ENCODE measurements around the gene KMT2B.

The KMT2B gene

GRCh38 chr19:35738887-35739229 is 21.1 kb downstream of the KMT2B start:
- Histone ChIP-seq H3K79me2 (ENCODE audit: insufficient read depth, low read length) (no peaks in the 10 kb centered on the region), H3K36me3 (ENCODE audit: insufficient read depth, low read length) (peaks cover 23% of the 10 kb centered on the region; the same call in 1 of the 2 replicates), H3F3A (ENCODE audit: low read depth) (no peaks in the 10 kb centered on the region), H3K9ac (ENCODE audit: low read depth, low read length, poor library complexity, severe bottlenecking) (no peak overlapping the region), H3K4me1 (ENCODE audit: insufficient read depth, low read length, poor library complexity, severe bottlenecking) (peaks cover 7% of the 10 kb centered on the region), H3K9me3 (ENCODE audit: insufficient read depth, low read depth, low read length) (no peaks in the 10 kb centered on the region), H3K4me2 (ENCODE audit: low read depth, low read length, poor library complexity, severe bottlenecking) (no peak overlapping the region), H4K20me1 (ENCODE audit: insufficient read depth, low read length, poor library complexity, severe bottlenecking) (no peaks in the 10 kb centered on the region), H3K4me3 (ENCODE audit: low read length, poor library complexity, severe bottlenecking) (no peak overlapping the region), H3K9me2 (replicated peaks; ENCODE audit: low read depth, low read length) (no peaks in the 10 kb centered on the region), H2AFZ (ENCODE audit: low read length) (no peak overlapping the region), H3K27me3 (ENCODE audit: insufficient read depth, low read length, poor library complexity, severe bottlenecking) (no peaks in the 10 kb centered on the region)
- TF ChIP-seq CTCF (conservative IDR thresholded peaks at IDR 0.05; ENCODE audit: low read length) (no peak), EZH2phosphoT487 (IDR thresholded peaks at IDR 0.05; ENCODE audit: borderline replicate concordance) (no peak)

GRCh38 chr19:35739275-35740107 is 21.7 kb downstream of the KMT2B start:
- Histone ChIP-seq H4K20me1 (ENCODE audit: insufficient read depth, low read length, poor library complexity, severe bottlenecking) (no peaks in the 10 kb centered on the region), H3K9me3 (ENCODE audit: insufficient read depth, low read depth, low read length) (no peaks in the 10 kb centered on the region), H3F3A (ENCODE audit: low read depth) (no peaks in the 10 kb centered on the region), H3K9me2 (replicated peaks; ENCODE audit: low read depth, low read length) (no peaks in the 10 kb centered on the region), H3K36me3 (ENCODE audit: insufficient read depth, low read length) (peaks cover 23% of the 10 kb centered on the region; the same call in 1 of the 2 replicates), H3K4me1 (ENCODE audit: insufficient read depth, low read length, poor library complexity, severe bottlenecking) (peaks cover 7% of the 10 kb centered on the region), H3K4me2 (ENCODE audit: low read depth, low read length, poor library complexity, severe bottlenecking) (peak overlapping the region; percentile 74), H3K4me3 (ENCODE audit: low read length, poor library complexity, severe bottlenecking) (peak overlapping the region; percentile 79), H3K79me2 (ENCODE audit: insufficient read depth, low read length) (no peaks in the 10 kb centered on the region), H2AFZ (ENCODE audit: low read length) (no peak overlapping the region), H3K27me3 (ENCODE audit: insufficient read depth, low read length, poor library complexity, severe bottlenecking) (no peaks in the 10 kb centered on the region), H3K9ac (ENCODE audit: low read depth, low read length, poor library complexity, severe bottlenecking) (peak overlapping the region; percentile 55)
- TF ChIP-seq CTCF (conservative IDR thresholded peaks at IDR 0.05; ENCODE audit: low read length) (no peak), EZH2phosphoT487 (IDR thresholded peaks at IDR 0.05; ENCODE audit: borderline replicate concordance) (no peak)

GRCh38 chr19:35740108-35740422 is 22.3 kb downstream of the KMT2B start:
- Histone ChIP-seq H3F3A (ENCODE audit: low read depth) (no peaks in the 10 kb centered on the region), H2AFZ (ENCODE audit: low read length) (peak overlapping the region; percentile 96), H3K36me3 (ENCODE audit: insufficient read depth, low read length) (peaks cover 23% of the 10 kb centered on the region; the same call in 1 of the 2 replicates), H3K9ac (ENCODE audit: low read depth, low read length, poor library complexity, severe bottlenecking) (peak overlapping the region; percentile 55), H3K4me2 (ENCODE audit: low read depth, low read length, poor library complexity, severe bottlenecking) (peak overlapping the region; percentile 74), H4K20me1 (ENCODE audit: insufficient read depth, low read length, poor library complexity, severe bottlenecking) (no peaks in the 10 kb centered on the region), H3K4me1 (ENCODE audit: insufficient read depth, low read length, poor library complexity, severe bottlenecking) (peaks cover 7% of the 10 kb centered on the region), H3K9me2 (replicated peaks; ENCODE audit: low read depth, low read length) (no peaks in the 10 kb centered on the region), H3K9me3 (ENCODE audit: insufficient read depth, low read depth, low read length) (no peaks in the 10 kb centered on the region), H3K27me3 (ENCODE audit: insufficient read depth, low read length, poor library complexity, severe bottlenecking) (no peaks in the 10 kb centered on the region), H3K4me3 (ENCODE audit: low read length, poor library complexity, severe bottlenecking) (peak overlapping the region; percentile 79), H3K79me2 (ENCODE audit: insufficient read depth, low read length) (no peaks in the 10 kb centered on the region)
- TF ChIP-seq EZH2phosphoT487 (IDR thresholded peaks at IDR 0.05; ENCODE audit: borderline replicate concordance), result no peak
- no peak for TF ChIP-seq CTCF (conservative IDR thresholded peaks at IDR 0.05; ENCODE audit: low read length)

Data from Loucy (cell line).